GM06990 (cell line): ENCODE results near the gene ZFYVE28.

ENCODE experiments used
- DNase-seq: peaks from one replicate; pipeline ENCODE4 v3.0.0-alpha.2; 2011; ENCODE audit not compliant: insufficient read length; ENCODE audit errors: extremely low read depth
- H3K27me3 ChIP-seq: replicated peaks from 2 replicates; pipeline ENCODE4 v1.6.0; 2011; ENCODE audit warnings: low read length; ENCODE audit not compliant: control insufficient read depth, insufficient read depth
- H3K36me3 ChIP-seq: 2 replicates; pipeline ENCODE4 v1.5.1; 2011; ENCODE audit warnings: low read length; ENCODE audit not compliant: control insufficient read depth, insufficient read depth
- H3K4me3 ChIP-seq: replicated peaks from 2 replicates; pipeline ENCODE4 v1.5.1; 2011; ENCODE audit warnings: low read depth, mild to moderate bottlenecking, control low read depth, low read length
- TF ChIP-seq, protein P1 (sequence below): IDR thresholded peaks from 2 replicates; pipeline ENCODE4 v1.5.1; 2011; ENCODE audit warnings: low read length, control low read depth, mild to moderate bottlenecking, inconsistent platforms; ENCODE audit not compliant: insufficient read depth, poor library complexity, severe bottlenecking

The ZFYVE28 gene

DNA sequence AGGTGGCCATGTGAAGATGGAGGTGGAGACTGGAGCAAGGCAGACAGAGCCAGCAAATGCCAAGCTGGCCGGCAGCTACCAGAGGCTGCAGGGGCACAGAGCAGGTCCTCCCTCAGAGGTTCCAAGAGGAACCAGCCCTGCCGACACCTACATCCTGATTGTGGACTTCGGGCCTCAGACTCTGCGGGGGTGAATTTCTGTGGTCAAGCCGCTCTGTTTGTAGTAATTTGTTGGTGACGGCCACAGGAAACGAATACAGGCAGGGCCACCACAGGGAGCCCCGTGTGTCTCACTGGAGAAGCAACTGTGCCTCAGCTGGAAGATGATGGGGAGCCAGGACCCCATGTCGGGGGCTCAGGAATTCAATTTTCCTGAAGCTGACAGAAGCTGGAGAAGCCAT lies 28.3 kb downstream of the ZFYVE28 start:
- no peak for DNase-seq
- no peaks in the 10 kb centered on the region for H3K36me3 ChIP-seq
- H3K27me3 ChIP-seq: peaks cover 2% of the 10 kb centered on the region
- no peak overlapping the region for H3K4me3 ChIP-seq
- TF ChIP-seq, protein P1, sequence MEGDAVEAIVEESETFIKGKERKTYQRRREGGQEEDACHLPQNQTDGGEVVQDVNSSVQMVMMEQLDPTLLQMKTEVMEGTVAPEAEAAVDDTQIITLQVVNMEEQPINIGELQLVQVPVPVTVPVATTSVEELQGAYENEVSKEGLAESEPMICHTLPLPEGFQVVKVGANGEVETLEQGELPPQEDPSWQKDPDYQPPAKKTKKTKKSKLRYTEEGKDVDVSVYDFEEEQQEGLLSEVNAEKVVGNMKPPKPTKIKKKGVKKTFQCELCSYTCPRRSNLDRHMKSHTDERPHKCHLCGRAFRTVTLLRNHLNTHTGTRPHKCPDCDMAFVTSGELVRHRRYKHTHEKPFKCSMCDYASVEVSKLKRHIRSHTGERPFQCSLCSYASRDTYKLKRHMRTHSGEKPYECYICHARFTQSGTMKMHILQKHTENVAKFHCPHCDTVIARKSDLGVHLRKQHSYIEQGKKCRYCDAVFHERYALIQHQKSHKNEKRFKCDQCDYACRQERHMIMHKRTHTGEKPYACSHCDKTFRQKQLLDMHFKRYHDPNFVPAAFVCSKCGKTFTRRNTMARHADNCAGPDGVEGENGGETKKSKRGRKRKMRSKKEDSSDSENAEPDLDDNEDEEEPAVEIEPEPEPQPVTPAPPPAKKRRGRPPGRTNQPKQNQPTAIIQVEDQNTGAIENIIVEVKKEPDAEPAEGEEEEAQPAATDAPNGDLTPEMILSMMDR: no peak

DNA sequence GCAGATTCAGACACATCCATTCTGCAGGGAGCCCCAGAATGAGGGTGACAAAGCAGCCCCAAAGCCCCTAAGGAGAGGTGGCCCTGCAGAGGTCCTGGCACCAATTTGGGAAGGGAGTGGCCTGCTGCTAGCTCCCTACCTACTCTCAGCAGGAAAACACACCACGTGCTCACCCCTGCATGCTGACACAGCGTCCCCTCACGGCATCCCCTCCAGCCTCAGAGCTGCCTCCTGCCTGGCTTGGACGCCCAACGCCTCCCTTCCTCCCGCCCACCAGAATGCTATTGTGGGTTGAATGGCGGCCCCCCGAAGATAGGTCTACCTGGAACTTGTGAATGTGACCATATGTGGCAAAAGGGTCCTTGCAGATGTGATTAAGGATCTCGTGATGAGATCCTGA lies 28.8 kb downstream of the ZFYVE28 start:
- H3K27me3 ChIP-seq: peaks cover 2% of the 10 kb centered on the region
- TF ChIP-seq, protein P1: no peak
- DNase-seq: no peak
- no peaks in the 10 kb centered on the region for H3K36me3 ChIP-seq
- H3K4me3 ChIP-seq: no peak overlapping the region

DNA sequence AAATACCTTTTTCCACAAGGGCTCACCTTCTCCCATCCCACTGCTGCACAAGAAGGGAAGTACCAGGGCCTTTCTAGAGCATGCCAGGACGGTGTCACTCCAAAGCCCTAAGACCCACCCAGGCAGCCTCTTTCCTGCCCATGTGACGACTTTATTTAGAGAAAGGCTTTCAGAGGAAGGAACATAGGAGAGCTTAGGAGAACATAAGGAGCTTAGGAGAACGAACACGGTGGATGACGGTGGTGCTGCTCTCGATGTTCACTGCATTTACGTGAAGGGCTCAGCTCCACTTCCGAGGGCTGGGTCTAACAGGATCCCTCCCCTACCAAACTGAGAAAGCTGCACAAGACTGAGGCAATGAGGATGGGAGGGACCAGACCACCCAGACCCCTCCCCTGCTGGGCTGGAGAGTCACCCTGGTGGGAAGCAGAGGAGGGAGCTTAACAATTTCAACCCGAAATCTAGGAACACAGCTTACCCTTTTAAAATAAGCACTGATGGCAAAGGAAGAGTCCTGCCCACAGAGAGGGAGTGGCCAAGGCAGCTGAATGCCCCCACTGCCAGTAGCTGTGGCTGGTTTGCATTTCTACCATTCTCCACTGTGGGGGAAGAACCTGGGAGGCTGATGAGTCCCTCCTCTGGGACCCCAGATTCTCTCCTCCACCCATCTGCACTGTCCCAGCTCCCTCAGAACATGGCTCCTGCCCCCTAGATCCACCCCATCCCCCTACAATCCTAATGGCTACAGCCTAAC lies 29.8 kb downstream of the ZFYVE28 start:
- TF ChIP-seq, protein P1: no peak
- peaks cover 2% of the 10 kb centered on the region for H3K27me3 ChIP-seq
- no peaks in the 10 kb centered on the region for H3K36me3 ChIP-seq
- H3K4me3 ChIP-seq: no peak overlapping the region
- no peak for DNase-seq

DNA sequence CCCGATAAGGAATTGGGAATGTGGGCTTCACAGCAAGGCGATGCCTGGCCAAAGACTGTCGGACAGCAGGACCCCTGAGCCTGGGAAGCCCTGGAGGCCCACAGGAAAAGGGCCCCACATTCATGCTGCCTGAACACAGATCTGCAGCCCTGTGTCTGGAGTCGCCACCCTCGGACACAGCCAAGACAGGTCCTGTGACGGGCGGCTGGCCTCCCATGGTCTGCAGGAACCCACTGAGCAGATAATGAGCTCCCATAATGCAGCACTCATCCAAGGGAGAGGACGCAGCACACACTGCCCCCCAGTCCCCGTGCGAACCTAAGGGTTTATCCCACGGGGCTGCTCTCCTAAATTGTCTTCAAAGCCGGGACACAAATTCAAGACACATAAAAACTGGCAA lies 30.6 kb downstream of the ZFYVE28 start:
- TF ChIP-seq, protein P1: no peak
- no peaks in the 10 kb centered on the region for H3K36me3 ChIP-seq
- H3K27me3 ChIP-seq: peaks cover 2% of the 10 kb centered on the region

DNA sequence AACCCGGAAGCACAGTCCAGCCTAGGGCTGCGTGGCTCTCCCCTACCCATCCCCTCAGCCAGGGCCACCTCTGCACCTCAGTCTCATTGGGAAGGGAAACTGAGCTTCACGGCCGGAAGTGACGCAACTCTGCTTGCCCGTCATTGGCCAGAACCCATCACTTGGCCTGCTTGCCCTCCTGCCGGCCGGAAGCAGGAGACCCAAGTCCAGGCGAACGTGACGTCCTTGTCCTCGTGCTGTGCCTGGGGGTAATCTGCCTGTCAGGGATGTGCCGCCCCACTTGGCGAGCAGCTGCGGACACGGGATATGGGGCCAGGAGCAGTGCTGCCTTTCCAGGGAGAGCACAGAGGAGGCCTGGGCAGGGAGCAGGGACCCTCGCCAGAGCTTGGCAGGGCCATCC lies 31.2 kb downstream of the ZFYVE28 start:
- DNase-seq: no peak
- Histone ChIP-seq H3K36me3 (no peaks in the 10 kb centered on the region), H3K27me3 (peaks cover 2% of the 10 kb centered on the region), H3K4me3 (no peak overlapping the region)
- TF ChIP-seq, protein P1: no peak

More for the DNA sequence above, 30.6 kb downstream of the ZFYVE28 start:
- DNase-seq: no peak
- H3K4me3 ChIP-seq: no peak overlapping the region
